Glomerular visceral epithelial cell (primary cell): Measurements from ENCODE around the gene AGBL1.

Experiments
- DNase-seq: peaks from one replicate; pipeline ENCODE4 v3.0.0-alpha.2; 2016; ENCODE audit errors: extremely low spot score

Gene AGBL1

GRCh38 chr15:86322629-86323028 is 243.0 kb downstream of the AGBL1 start:
- no peak for DNase-seq

DNA sequence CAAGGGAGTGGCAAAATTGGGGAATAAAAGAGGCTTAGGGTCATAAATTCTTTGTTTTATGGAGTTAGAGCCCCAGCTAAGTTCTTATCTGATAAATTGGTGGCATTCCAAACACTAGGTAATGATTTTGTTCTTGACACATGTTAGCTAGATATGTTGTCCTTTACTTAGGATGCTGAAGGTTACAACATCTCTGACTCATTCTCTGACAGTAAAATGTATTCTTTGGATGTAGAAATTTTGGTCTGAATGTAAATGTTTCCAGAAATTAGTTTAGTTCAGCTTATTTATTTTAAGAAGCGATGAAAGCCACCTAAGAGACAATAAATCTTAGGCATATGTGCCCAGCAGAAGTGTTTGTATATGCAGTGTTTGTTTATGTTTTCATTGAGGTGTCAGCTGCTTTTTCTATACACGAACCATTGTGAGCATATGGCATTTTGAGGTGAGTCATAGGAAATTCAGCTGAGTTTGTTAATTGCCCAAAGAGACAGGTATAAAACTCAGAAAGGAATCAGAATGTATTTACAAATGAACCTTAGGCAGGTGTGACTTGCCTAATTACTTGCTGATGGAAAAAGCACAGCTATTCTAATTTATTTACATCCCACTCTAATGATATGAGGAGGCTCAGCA is 247.7 kb downstream of the AGBL1 start:
- DNase-seq: no peak

GRCh38 chr15:86328658-86329057 is 249.0 kb downstream of the AGBL1 start:
- DNase-seq: no peak

GRCh38 chr15:86329311-86330013 is 249.8 kb downstream of the AGBL1 start:
- no peak for DNase-seq

DNA sequence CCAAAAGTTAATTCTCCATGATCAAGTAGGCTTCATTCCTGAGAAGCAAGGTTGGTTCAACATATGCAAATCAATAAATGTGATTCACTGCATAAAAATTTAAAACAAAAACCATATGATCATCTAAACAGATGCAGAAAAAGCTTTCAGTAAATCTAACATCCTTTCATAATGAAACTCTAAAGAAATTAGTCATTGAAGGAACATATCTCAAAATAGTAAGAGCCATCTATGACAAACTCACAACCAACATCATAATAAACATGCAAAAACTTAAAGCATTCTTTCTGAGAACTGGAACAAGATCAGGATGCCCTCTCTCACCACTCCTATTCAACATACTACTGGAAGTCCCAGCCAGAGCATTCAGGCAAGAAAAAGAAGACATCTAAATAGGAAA is 254.1 kb downstream of the AGBL1 start:
- no peak for DNase-seq

DNA sequence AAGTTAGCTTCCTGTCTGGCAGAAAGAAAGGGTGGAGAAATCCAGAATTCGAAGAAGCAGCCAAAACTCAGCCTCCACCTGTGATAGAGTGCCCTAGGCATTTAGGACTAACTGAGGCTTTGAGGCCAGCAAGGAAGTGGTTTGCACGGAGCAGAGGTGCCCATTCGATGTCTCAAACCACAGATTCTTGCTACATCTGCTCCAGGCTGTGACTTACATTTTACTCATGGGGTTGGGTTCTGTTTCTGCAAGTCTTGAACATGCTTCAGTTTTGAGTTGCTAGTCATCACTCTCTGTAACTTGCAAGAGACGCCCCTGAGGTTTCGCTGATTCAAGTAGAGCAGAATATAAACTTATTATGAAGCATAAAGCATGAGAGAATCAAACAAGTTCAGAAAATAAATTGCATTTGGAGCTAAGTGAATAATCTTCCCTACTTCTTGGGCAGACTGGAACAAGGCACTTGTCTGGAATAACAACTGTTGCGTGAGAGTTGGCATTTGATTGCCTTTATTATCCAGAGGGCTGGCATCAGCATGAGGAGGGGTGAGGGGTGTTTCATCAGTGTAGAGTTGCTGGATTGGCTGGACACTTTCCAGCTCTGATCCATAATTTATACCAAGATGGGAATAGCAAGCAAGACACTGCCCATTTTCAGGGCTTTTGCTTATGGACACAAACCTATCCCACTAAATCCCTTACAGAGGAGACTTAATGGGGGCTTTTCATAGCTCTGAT is 256.5 kb downstream of the AGBL1 start:
- DNase-seq: no peak

DNA sequence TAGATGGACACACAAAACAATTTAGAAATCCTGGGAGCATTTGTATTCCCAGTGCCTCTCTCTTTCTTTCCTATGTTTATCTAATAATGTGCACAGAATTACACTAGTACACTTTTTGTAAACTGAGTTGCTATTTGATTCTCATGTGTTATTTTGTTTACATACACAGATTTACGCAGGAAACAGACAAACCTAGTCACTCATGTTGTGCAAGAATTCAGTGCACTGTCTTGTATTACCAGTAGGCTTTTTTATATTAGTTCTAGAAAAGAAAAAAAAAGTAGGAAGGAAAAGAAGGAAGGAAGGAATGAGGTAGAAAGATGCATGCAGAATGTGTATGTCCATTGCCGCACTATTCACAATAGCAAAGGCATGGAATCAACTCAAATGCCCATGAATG is 257.4 kb downstream of the AGBL1 start:
- DNase-seq: no peak

- no peak for DNase-seq
Measured at GRCh38 chr15:86347245-86347644, 267.6 kb downstream of the AGBL1 start.

DNA sequence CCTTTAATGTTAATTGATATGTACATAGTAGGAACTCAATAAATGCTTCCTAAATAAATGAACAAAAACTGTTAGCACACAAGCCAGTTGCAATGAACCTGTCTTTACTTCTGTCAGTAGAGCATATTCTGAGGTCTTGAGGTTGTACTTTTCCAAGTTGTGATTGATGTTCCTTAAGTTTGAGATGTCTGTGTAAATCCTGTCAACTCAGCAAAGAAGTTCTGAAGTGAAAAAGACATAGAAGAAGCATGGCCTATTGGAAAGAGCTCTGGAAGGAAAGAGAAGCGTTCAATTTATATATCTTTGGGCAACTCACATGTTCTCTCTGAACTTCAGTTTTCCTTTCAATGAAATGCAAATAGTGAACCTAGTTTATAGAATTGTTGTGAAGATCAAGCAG is 269.9 kb downstream of the AGBL1 start:
- DNase-seq: no peak

- DNase-seq: no peak
Measured at GRCh38 chr15:86353213-86353612, 273.5 kb downstream of the AGBL1 start.

DNA sequence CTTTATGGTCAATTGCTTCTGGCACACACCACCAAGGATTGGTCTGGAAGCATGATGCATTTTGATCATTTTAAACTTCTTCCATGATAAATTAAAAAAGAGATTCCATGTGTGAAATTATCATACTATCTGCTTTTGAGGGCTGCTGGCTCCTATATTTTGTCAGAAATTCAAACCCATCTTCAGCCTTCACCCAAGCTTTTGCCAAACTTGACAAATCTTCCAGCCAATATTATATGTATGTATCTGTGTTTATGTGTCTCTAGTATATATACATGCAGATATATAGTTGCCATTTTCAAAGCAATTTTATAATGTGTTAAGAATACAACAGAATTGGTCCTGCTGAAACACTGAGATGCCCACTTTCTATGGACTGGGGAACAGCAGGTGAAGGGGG is 275.7 kb downstream of the AGBL1 start:
- DNase-seq: no peak

DNA sequence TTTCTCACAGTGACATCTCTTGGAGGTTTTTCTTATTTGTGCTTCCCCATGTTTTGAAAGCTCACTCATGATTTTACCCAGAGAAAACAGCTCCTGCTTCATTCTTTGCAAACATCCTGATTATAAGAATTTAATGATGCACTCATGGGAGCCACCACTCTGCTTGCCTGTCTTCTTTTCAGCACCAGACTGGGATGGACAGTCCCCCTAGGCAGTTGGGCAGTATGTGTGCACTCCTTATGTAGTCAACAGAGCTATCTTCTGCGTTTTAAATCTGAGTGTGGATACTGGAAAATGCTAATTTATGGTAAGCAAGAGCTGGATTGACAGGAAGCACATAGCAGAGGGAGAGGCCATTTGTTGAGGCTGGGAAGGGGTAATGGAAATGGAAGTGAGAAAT is 276.1 kb downstream of the AGBL1 start:
- DNase-seq: no peak

- DNase-seq: no peak
Measured at GRCh38 chr15:86362555-86362954, 282.9 kb downstream of the AGBL1 start.

DNA sequence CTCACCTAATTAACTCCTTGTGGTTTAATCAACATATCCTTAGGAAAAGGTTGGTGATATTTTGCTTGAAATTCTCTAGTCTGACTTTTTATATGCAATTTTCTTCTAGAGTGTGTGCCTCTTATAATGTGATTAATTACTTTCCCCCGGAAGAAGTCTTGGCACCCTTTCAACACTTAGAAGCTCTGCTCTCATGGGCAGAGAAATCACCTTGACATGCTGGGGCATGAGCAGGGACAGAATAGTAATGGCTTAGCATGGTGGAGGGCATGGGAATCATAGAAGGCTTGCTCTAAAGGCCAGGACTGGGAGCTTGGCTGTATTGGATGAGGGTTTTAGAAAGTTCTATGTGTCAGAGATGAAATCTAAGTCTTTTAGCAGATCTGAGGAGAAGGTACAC is 293.5 kb downstream of the AGBL1 start:
- no peak for DNase-seq

- no peak for DNase-seq
Measured at GRCh38 chr15:86375733-86376280, 296.1 kb downstream of the AGBL1 start.

GRCh38 chr15:86377914-86378313 is 298.2 kb downstream of the AGBL1 start:
- DNase-seq: no peak

- no peak for DNase-seq
Measured at GRCh38 chr15:86382341-86382740, 302.7 kb downstream of the AGBL1 start.

- no peak for DNase-seq
Measured at GRCh38 chr15:86383611-86384010, 303.9 kb downstream of the AGBL1 start.

GRCh38 chr15:86384186-86384585 is 304.5 kb downstream of the AGBL1 start:
- DNase-seq: no peak

DNA sequence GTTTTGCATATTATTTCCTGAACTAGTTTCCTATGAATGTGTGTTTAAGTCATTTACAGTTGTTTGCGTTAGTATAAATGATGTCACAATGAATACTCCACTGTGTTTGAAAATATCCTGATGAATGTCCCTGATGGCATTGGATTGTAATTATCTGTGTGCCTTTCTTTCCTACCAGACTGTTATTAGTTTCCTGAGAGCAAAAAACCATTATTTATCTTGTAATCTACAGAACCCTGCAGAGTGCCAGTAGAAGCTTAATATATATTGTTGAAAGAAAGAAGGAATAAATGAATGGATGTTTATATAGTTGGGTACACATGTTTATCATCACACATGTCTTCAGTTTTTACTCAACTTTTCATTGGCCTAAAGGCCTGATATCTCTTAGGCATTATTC is 312.6 kb downstream of the AGBL1 start:
- DNase-seq: no peak

GRCh38 chr15:86392874-86393273 is 313.2 kb downstream of the AGBL1 start:
- DNase-seq: no peak

- no peak for DNase-seq
Measured at GRCh38 chr15:86394866-86395265, 315.2 kb downstream of the AGBL1 start.
